ENCODE results near the gene CRMP1.

The CRMP1 gene

GRCh38 chr4:5776510-5776909, 116.4 kb downstream of the CRMP1 start:
- Histone ChIP-seq H3K9me3 (ENCODE audit: control insufficient read depth in 1 of 2, low read length in 2 of 2) (peaks cover 5 to 20% of the 10 kb centered on the region in 2 donors), H3K9ac (ENCODE audit: low read depth in 1 of 2, low read length in 2 of 2) (no peak overlapping the region), H3K36me3 (ENCODE audit: control insufficient read depth in 1 of 2, insufficient read depth in 2 of 2, low read length in 2 of 2) (no peaks in the 10 kb centered on the region), H3K4me1 (ENCODE audit: control insufficient read depth in 1 of 2, insufficient read depth in 2 of 2, low read length in 2 of 2) (no peaks in the 10 kb centered on the region), H3K27ac (ENCODE audit: low read depth, low read length) (no peak overlapping the region), H3K4me3 (ENCODE audit: low read depth in 1 of 2, low read length in 2 of 2) (no peak overlapping the region), H3K27me3 (ENCODE audit: control insufficient read depth in 1 of 2, insufficient read depth in 2 of 2, low read length in 2 of 2) (no peaks in the 10 kb centered on the region)

GRCh38 chr4:5774416-5775036, 118.4 kb downstream of the CRMP1 start:
- no peak overlapping the region for H3K9ac ChIP-seq (ENCODE audit: low read depth in 1 of 2, low read length in 2 of 2)
- H3K27me3 ChIP-seq (ENCODE audit: control insufficient read depth in 1 of 2, insufficient read depth in 2 of 2, low read length in 2 of 2): no peaks in the 10 kb centered on the region
- no peaks in the 10 kb centered on the region for H3K36me3 ChIP-seq (ENCODE audit: control insufficient read depth in 1 of 2, insufficient read depth in 2 of 2, low read length in 2 of 2)
- no peak overlapping the region for H3K27ac ChIP-seq (ENCODE audit: low read depth, low read length)
- H3K4me3 ChIP-seq (ENCODE audit: low read depth in 1 of 2, low read length in 2 of 2): no peak overlapping the region
- H3K4me1 ChIP-seq (ENCODE audit: control insufficient read depth in 1 of 2, insufficient read depth in 2 of 2, low read length in 2 of 2): no peaks in the 10 kb centered on the region
- H3K9me3 ChIP-seq (ENCODE audit: control insufficient read depth in 1 of 2, low read length in 2 of 2): peaks cover 5 to 24% of the 10 kb centered on the region in 2 donors

- Histone ChIP-seq H3K36me3 (ENCODE audit: control insufficient read depth in 1 of 2, insufficient read depth in 2 of 2, low read length in 2 of 2) (no peaks in the 10 kb centered on the region), H3K9ac (ENCODE audit: low read depth in 1 of 2, low read length in 2 of 2) (no peak overlapping the region), H3K27me3 (ENCODE audit: control insufficient read depth in 1 of 2, insufficient read depth in 2 of 2, low read length in 2 of 2) (no peaks in the 10 kb centered on the region), H3K4me1 (ENCODE audit: control insufficient read depth in 1 of 2, insufficient read depth in 2 of 2, low read length in 2 of 2) (no peaks in the 10 kb centered on the region), H3K4me3 (ENCODE audit: low read depth in 1 of 2, low read length in 2 of 2) (no peak overlapping the region), H3K9me3 (ENCODE audit: control insufficient read depth in 1 of 2, low read length in 2 of 2) (peaks cover 5 to 24% of the 10 kb centered on the region in 2 donors), H3K27ac (ENCODE audit: low read depth, low read length) (no peak overlapping the region)
Observed at GRCh38 chr4:5773271-5773555, 119.7 kb downstream of the CRMP1 start.

DNA sequence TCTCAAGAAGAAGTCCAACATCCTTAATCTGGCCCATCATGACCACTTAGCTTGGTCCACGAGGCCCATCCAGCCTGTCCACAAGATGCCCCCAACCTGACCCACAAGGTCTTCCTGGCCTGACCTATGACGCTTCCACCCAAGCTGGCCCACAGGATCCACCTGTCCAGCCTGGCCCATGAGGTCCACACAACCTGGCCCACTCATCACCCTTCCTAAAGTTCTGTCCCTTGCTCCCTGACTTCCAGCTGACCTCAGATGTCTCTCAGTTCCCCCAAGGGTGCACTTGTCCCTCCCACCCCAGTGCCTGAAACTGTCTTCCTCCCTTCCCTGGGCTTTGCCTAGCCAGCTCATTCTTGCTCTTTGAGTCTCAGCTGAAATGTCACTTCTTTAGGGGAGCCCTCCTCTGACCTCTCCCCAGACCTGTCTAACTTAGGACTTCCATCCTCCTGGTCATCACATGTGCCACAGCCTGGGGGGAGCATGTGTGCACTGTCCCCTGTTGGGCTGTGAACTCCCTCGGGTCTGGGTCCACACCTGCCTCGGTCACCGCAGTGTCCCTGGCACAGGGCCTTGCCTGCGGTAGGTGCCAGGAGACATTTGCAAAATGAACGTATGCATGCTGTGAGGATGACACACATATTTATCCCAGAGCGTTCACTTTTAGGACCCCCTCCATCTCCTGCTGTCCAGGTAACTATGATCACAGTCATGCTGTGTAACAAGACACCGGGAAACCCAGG, 120.2 kb downstream of the CRMP1 start:
- Histone ChIP-seq H3K4me3 (ENCODE audit: low read depth in 1 of 2, low read length in 2 of 2) (no peak overlapping the region), H3K27ac (ENCODE audit: low read depth, low read length) (no peak overlapping the region), H3K4me1 (ENCODE audit: control insufficient read depth in 1 of 2, insufficient read depth in 2 of 2, low read length in 2 of 2) (no peaks in the 10 kb centered on the region), H3K27me3 (ENCODE audit: control insufficient read depth in 1 of 2, insufficient read depth in 2 of 2, low read length in 2 of 2) (no peaks in the 10 kb centered on the region), H3K9me3 (ENCODE audit: control insufficient read depth in 1 of 2, low read length in 2 of 2) (peaks cover 5 to 24% of the 10 kb centered on the region in 2 donors), H3K36me3 (ENCODE audit: control insufficient read depth in 1 of 2, insufficient read depth in 2 of 2, low read length in 2 of 2) (no peaks in the 10 kb centered on the region), H3K9ac (ENCODE audit: low read depth in 1 of 2, low read length in 2 of 2) (no peak overlapping the region)

Data from duodenal mucosa (tissue), 2 donors.